H1 (cell line): ENCODE measurements around the gene SSH2. TPM values are rescaled to one million over a fixed set of nuclear protein-coding genes. Genes with fewer than 3 reads are reported as not detected.

ENCODE experiments used
- CTCF ChIA-PET: fragments of 300-600 bp; sonication (Branson Sonifier 250); formaldehyde crosslinking; loops from one replicate; lab custom pipeline; 2021; ENCODE audit not compliant: partially characterized antibody; lab: Charles Lee
- POLR2A ChIA-PET: fragments of 300-600 bp; sonication (Branson Sonifier 250); formaldehyde crosslinking; loops from one replicate; lab custom pipeline; 2021; ENCODE audit warnings: inconsistent platforms; ENCODE audit not compliant: partially characterized antibody; lab: Charles Lee
- DNase-seq, 2 experiments: peaks; one replicate each; pipeline versions ENCODE4 v3.0.0 to v3.0.0-alpha.2; 2010 to 2022; ENCODE audit warnings: low spot score in 2 of 2, low read depth in 1 of 2, mixed read lengths in 1 of 2
- FAIRE-seq: peaks from 2 replicates; lab custom pipeline; 2011; peaks lifted over from hg19 to GRCh38; lab: Jason Lieb, UNC
- H2AFZ ChIP-seq: 2 replicates; pipeline ENCODE4 v1.8.1; 2012; ENCODE audit warnings: low read length, inconsistent platforms
- H2AK5ac ChIP-seq: 2 replicates; pipeline ENCODE4 v1.6.1; 2013; ENCODE audit warnings: low read depth, low read length
- H2BK120ac ChIP-seq: replicated peaks from 2 replicates; pipeline ENCODE3; 2013; ENCODE audit warnings: low read depth, low read length, inconsistent platforms
- H2BK12ac ChIP-seq: 2 replicates; pipeline ENCODE4 v1.6.1; 2013; ENCODE audit warnings: low read depth, low read length
- H2BK15ac ChIP-seq: 2 replicates; pipeline ENCODE4 v1.6.1; 2013; ENCODE audit warnings: low read length
- H2BK20ac ChIP-seq: 2 replicates; pipeline ENCODE4 v1.6.1; 2013; ENCODE audit warnings: low read length
- H2BK5ac ChIP-seq: 2 replicates; pipeline ENCODE4 v1.6.1; 2013; ENCODE audit warnings: low read depth, low read length
- H3K14ac ChIP-seq: 2 replicates; pipeline ENCODE4 v1.6.1; 2013; ENCODE audit warnings: inconsistent platforms; ENCODE audit not compliant: insufficient read length
- H3K18ac ChIP-seq: 2 replicates; pipeline ENCODE4 v1.6.1; 2013; ENCODE audit warnings: low read length; ENCODE audit errors: extremely low read depth
- H3K23ac ChIP-seq: 2 replicates; pipeline ENCODE4 v1.6.1; 2013; ENCODE audit warnings: inconsistent platforms; ENCODE audit not compliant: insufficient read length
- H3K23me2 ChIP-seq: 2 replicates; pipeline ENCODE4 v1.6.1; 2013; ENCODE audit warnings: low read depth, low read length
- H3K27ac ChIP-seq: 2 replicates; pipeline ENCODE4 v1.6.1; 2011; ENCODE audit warnings: low read depth, low read length, inconsistent platforms
- H3K27me3 ChIP-seq, 4 experiments: replicated peaks in 1 of 4; 1 replicate in 1 of 4; 2 replicates in 3 of 4; pipeline versions ENCODE4 v1.6.1 to v1.8.1; 2011 to 2013; ENCODE audit warnings: low read length in 3 of 4, mild to moderate bottlenecking in 3 of 4, inconsistent platforms in 2 of 4, mixed read lengths in 2 of 4, moderate library complexity in 1 of 4; ENCODE audit not compliant: control insufficient read depth in 3 of 4, insufficient read depth in 3 of 4; ENCODE audit errors: extremely low read depth in 1 of 4
- H3K36me3 ChIP-seq, 4 experiments: 2 replicates each; pipeline versions ENCODE4 v1.6.1 to v1.8.1; 2011 to 2013; ENCODE audit warnings: mild to moderate bottlenecking in 4 of 4, low read length in 3 of 4, moderate library complexity in 2 of 4, control low read depth in 1 of 4, inconsistent platforms in 1 of 4; ENCODE audit not compliant: insufficient read depth in 4 of 4, control insufficient read depth in 2 of 4
- H3K4ac ChIP-seq: replicated peaks from 2 replicates; pipeline ENCODE3; 2013; ENCODE audit warnings: low read length, low read depth, mixed read lengths, inconsistent platforms; ENCODE audit not compliant: insufficient read length
- H3K4me1 ChIP-seq, 4 experiments: replicated peaks in 1 of 4; 1 replicate in 1 of 4; 2 replicates in 3 of 4; pipeline versions ENCODE4 v1.6.1 to v1.8.1; 2011 to 2013; ENCODE audit warnings: low read length in 3 of 4, inconsistent platforms in 2 of 4, mixed read lengths in 1 of 4; ENCODE audit not compliant: insufficient read depth in 4 of 4, control insufficient read depth in 3 of 4
- H3K4me2 ChIP-seq, 2 experiments: 2 replicates each; pipeline versions ENCODE4 v1.6.1 to v1.8.1; 2011 to 2013; ENCODE audit warnings: low read depth in 2 of 2, low read length in 2 of 2, control low read depth in 1 of 2, inconsistent platforms in 1 of 2, mild to moderate bottlenecking in 1 of 2; ENCODE audit not compliant: insufficient read depth in 1 of 2
- H3K4me3 ChIP-seq, 4 experiments: fragments of 200-600, 300-600 bp in 1 of 4; sonication (generic), shearing (Covaris generic), sonication (Bioruptor Twin) in 1 of 4; 2 replicates each; pipeline versions ENCODE4 v1.5.1 to v1.8.1; 2011 to 2016; ENCODE audit warnings: low read length in 4 of 4, low read depth in 3 of 4, control low read depth in 2 of 4, inconsistent platforms in 2 of 4, mild to moderate bottlenecking in 2 of 4, mixed read lengths in 1 of 4, moderate library complexity in 1 of 4; ENCODE audit not compliant: insufficient read depth in 2 of 4; ENCODE audit errors: extremely low read depth in 1 of 4
- H3K56ac ChIP-seq: replicated peaks from 2 replicates; pipeline ENCODE3; 2013; ENCODE audit warnings: low read depth, mild to moderate bottlenecking, mixed read lengths, low read length, inconsistent platforms; ENCODE audit not compliant: insufficient read length
- H3K79me1 ChIP-seq: 2 replicates; pipeline ENCODE4 v1.6.1; 2013; ENCODE audit warnings: low read depth, low read length, control low read depth
- H3K79me2 ChIP-seq, 2 experiments: 2 replicates each; pipeline versions ENCODE4 v1.6.1 to v1.8.1; 2012 to 2013; ENCODE audit warnings: low read length in 2 of 2, mild to moderate bottlenecking in 2 of 2, inconsistent platforms in 1 of 2; ENCODE audit not compliant: insufficient read depth in 2 of 2, control insufficient read depth in 1 of 2
- H3K9ac ChIP-seq, 4 experiments: replicated peaks in 1 of 4; 1 replicate in 1 of 4; 2 replicates in 3 of 4; pipeline versions ENCODE4 v1.6.1 to v1.8.1; 2011 to 2013; ENCODE audit warnings: low read depth in 3 of 4, low read length in 3 of 4, control low read depth in 2 of 4, mild to moderate bottlenecking in 2 of 4, moderate library complexity in 2 of 4, inconsistent platforms in 1 of 4; ENCODE audit errors: extremely low read depth in 1 of 4
- H3K9me3 ChIP-seq, 2 experiments: 2 replicates each; pipeline versions ENCODE4 v1.6.1 to v1.8.1; 2012 to 2013; ENCODE audit warnings: mild to moderate bottlenecking in 2 of 2, moderate library complexity in 2 of 2, control low read depth in 1 of 2, inconsistent platforms in 1 of 2, low read depth in 1 of 2, low read length in 1 of 2, mixed read lengths in 1 of 2; ENCODE audit not compliant: insufficient read depth in 2 of 2
- H4K20me1 ChIP-seq, 2 experiments: replicated peaks in 1 of 2; 2 replicates each; pipeline versions ENCODE3 to v1.8.1; 2011 to 2013; ENCODE audit warnings: inconsistent platforms in 2 of 2, low read length in 2 of 2, mild to moderate bottlenecking in 1 of 2; ENCODE audit not compliant: insufficient read depth in 2 of 2, control insufficient read depth in 1 of 2
- H4K5ac ChIP-seq: 2 replicates; pipeline ENCODE4 v1.6.1; 2013; ENCODE audit warnings: low read length, low read depth, mixed read lengths, inconsistent platforms; ENCODE audit not compliant: insufficient read length
- H4K8ac ChIP-seq: 2 replicates; pipeline ENCODE4 v1.8.0; 2013; ENCODE audit warnings: mild to moderate bottlenecking, moderate library complexity, low read length, inconsistent platforms; ENCODE audit not compliant: insufficient read depth; ENCODE audit errors: extremely low read depth
- H4K91ac ChIP-seq: replicated peaks from 2 replicates; pipeline ENCODE3; 2013; ENCODE audit warnings: low read length, mixed read lengths, inconsistent platforms; ENCODE audit not compliant: insufficient read length
- BCL11A ChIP-seq, 2 experiments: IDR thresholded peaks; one replicate each; pipeline ENCODE4 v1.6.1; 2011; ENCODE audit warnings: low read depth in 2 of 2, low read length in 2 of 2, mild to moderate bottlenecking in 2 of 2
- CREB1 ChIP-seq: IDR thresholded peaks from 2 replicates; pipeline ENCODE4 v1.6.1; 2012; ENCODE audit warnings: inconsistent platforms
- KDM1A ChIP-seq: fragments of 200-600, 300-600 bp; sonication (generic); IDR thresholded peaks from 2 replicates; pipeline ENCODE4 v1.7.1; 2016; ENCODE audit warnings: mild to moderate bottlenecking, low read length, borderline replicate concordance
- KDM5A ChIP-seq: fragments of 200-600 bp; IDR thresholded peaks from 2 replicates; pipeline ENCODE4 v1.7.1; 2012; ENCODE audit warnings: mild to moderate bottlenecking, low read length, inconsistent platforms, mixed read lengths
- YY1 ChIP-seq: IDR thresholded peaks from 2 replicates; pipeline ENCODE4 v1.6.1; 2011; ENCODE audit warnings: low read depth, mild to moderate bottlenecking, low read length
- polyA plus RNA-seq, 7 experiments: library from polyadenylated mRNA; depleted of rRNA in 3 of 7; stranded (reverse) in 5 of 7; unstranded in 2 of 7; fragments of >200 nt in 5 of 7; fragments of 200-250 nt in 2 of 7; gene quantifications; 1 replicate in 5 of 7; 2 replicates in 1 of 7; 4 replicates in 1 of 7; pipeline versions ENCODE4 v1.2.1 to v1.2.3, GENCODE V29; 2011 to 2013; ENCODE audit warnings: missing spikeins in 2 of 7, mixed read lengths in 2 of 7
- total RNA-seq: library from RNA; stranded (reverse); fragmentation: NEBNext Ultra II Directional; extraction: Animal tissue kit (Norgen Biotek cat#: 25700); gene quantifications from 2 replicates; pipeline ENCODE4 v1.2.1, GENCODE V29; 2021

The SSH2 gene
- total and polyA plus RNA-seq, 2 of the 8 experiments (the other 6 are each of a cell fraction or from before 2014, with no cell fraction given), result 5.2 to 15.9 TPM

DNA sequence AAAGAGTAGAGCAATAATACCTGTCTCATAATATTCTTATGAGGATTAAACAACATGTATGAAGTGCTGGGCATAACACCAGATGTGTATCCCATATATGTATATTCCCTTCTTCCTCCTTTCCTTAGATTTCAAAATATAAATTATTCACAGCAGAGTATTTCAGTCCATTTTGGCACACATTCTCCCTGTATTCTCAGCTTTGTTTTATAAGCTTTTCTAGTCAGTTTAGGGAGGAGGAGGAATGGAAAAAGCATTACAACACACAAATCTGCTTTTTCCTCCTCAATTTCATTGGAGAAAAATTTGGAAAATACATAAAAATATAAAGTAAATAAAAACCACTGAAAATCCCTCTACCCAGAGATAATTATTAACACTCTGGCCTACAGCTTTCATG lies 260.8 kb downstream of the SSH2 start:
- no peaks in the 10 kb centered on the region for H3K9me3 ChIP-seq
- FAIRE-seq, result no peak
- no peaks in the 10 kb centered on the region for H3K4me1 ChIP-seq
- H3K18ac ChIP-seq, result no peak overlapping the region
- H3K36me3 ChIP-seq, result no peaks in the 10 kb centered on the region
- H3K79me1 ChIP-seq, result no peaks in the 10 kb centered on the region
- H2BK5ac ChIP-seq, result no peak overlapping the region
- no peak overlapping the region for H3K4ac ChIP-seq
- H4K91ac ChIP-seq, result no peak overlapping the region
- H3K14ac ChIP-seq, result no peak overlapping the region
- no peak overlapping the region for H4K8ac ChIP-seq
- no peaks in the 10 kb centered on the region for H4K20me1 ChIP-seq
- no peak overlapping the region for H2AK5ac ChIP-seq
- no peak overlapping the region for H2BK20ac ChIP-seq
- no peaks in the 10 kb centered on the region for H3K79me2 ChIP-seq
- POLR2A ChIA-PET, result no interaction called here
- H3K23ac ChIP-seq, result no peak overlapping the region
- DNase-seq, result no peak
- TF ChIP-seq BCL11A (IDR thresholded peaks at IDR 0.05; ENCODE audit: low read depth in 2 of 2, low read length in 2 of 2) (no peak), KDM1A (no peak), CREB1 (no peak), YY1 (no peak), KDM5A (no peak)
- H3K23me2 ChIP-seq, result no peaks in the 10 kb centered on the region
- H3K9ac ChIP-seq, result no peak overlapping the region
- no peak overlapping the region for H2AFZ ChIP-seq
- CTCF ChIA-PET, result interaction anchor here (1.5 to 2.2 kb wide), 2 partner anchors 13 to 30 kb away, joined by 4 to 7 read pairs; no protein-coding TSS in a partner anchor
- no peak overlapping the region for H3K56ac ChIP-seq
- H3K27ac ChIP-seq, result no peak overlapping the region
- no peak overlapping the region for H2BK12ac ChIP-seq
- H3K4me3 ChIP-seq, result no peak overlapping the region
- no peak overlapping the region for H2BK15ac ChIP-seq
- H2BK120ac ChIP-seq, result no peak overlapping the region
- no peak overlapping the region for H4K5ac ChIP-seq
- no peaks in the 10 kb centered on the region for H3K27me3 ChIP-seq
- H3K4me2 ChIP-seq, result no peak overlapping the region
